Activated CD8-positive, alpha-beta memory T cell treated with anti-CD3 and anti-CD28 coated beads, Interleukin-2, amount 50 U/mL, for 1 hour (primary cell): ENCODE data around the gene ZNF620.
A peak's percentile ranks its signal among the peaks of the same experiment; 100 is the strongest.
"Not testable (repeated sequence)": the region's sequence is repeated elsewhere in the genome, so short reads cannot be mapped to it uniquely, and the experiment has no call there.

Experiments used
- DNase-seq: peaks from one replicate; pipeline ENCODE4 v3.0.0-alpha.2; 2020; ENCODE audit errors: extremely low read depth

ZNF620 gene

DNA sequence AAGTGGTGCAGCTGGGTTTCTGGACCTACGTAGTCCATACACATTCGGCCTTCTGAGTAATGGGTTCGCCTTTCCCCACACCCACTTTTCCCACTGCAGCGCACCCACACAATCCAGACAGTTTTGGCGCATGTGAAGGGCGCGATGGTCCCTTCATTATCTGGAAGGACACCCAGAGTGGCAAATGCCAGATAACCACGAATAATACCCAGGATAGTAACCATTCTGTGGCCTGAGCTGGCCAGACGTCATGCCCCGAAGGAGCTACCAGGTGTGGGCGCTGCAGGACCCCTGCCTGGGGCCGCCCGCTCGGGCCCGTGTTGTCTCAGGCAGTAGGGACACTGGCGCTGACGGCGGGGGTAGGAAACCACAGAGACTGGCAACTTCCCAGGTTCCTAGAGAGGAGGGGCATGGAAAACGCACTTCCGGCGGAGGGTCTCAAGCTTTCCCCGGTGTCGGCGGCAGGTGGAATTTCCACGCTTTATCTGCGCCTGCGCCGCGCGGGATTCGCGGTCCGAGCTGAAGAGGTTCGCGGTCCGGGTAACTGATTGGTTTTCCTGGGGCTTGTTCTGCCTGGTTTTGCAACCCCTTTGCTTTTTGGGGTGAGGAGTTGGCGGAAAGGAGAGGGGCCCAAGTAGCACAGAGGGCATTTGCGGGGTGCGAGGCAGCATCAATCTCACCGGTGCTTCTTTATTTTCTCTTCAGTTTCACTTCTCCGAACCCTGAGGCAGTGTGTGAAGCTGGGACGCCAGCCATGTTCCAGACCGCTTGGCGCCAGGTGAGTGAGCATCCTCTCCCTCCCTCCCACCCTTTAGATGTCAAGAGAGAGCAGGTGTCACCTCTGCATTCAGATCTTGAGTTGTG is at the start of gene ZNF620:
Gene ZNF620, plus strand, starts transcription at position 441 of the 864 bp plus-strand sequence. Its CDS starts 314 bp downstream, at position 755.
- DNase-seq: no peak

DNA sequence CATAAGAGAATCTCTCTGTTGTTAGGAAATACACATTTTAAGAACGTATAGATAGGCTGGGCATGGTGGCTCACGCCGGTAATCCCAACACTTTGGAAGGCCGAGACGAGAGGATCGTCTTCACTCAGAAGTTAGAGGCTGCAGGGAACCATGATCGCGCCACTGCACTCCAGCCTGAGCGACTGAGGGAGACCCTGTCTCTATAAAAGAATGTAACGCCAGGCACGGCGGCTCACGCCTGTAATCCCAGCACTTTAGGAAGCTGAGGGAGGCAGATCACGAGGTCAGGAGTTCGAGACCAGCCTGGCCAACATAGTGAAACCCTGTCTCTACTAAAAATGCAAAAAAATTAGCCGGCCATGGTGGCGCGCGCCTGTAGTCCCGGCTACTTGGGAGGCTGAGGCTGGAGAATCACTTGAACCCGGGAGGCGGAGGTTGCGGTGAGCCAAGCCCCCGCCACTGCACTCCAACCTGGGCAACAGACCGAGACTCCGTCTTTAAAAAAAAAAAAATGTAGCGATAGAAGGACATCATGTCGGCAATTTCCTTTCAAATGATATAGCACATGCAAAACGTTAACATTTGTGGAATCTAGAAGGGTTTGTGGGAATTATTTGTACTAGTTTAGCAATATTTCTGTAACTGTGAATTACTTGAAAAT is 49.4 kb upstream of the ZNF620 start:
- no peak for DNase-seq

DNA sequence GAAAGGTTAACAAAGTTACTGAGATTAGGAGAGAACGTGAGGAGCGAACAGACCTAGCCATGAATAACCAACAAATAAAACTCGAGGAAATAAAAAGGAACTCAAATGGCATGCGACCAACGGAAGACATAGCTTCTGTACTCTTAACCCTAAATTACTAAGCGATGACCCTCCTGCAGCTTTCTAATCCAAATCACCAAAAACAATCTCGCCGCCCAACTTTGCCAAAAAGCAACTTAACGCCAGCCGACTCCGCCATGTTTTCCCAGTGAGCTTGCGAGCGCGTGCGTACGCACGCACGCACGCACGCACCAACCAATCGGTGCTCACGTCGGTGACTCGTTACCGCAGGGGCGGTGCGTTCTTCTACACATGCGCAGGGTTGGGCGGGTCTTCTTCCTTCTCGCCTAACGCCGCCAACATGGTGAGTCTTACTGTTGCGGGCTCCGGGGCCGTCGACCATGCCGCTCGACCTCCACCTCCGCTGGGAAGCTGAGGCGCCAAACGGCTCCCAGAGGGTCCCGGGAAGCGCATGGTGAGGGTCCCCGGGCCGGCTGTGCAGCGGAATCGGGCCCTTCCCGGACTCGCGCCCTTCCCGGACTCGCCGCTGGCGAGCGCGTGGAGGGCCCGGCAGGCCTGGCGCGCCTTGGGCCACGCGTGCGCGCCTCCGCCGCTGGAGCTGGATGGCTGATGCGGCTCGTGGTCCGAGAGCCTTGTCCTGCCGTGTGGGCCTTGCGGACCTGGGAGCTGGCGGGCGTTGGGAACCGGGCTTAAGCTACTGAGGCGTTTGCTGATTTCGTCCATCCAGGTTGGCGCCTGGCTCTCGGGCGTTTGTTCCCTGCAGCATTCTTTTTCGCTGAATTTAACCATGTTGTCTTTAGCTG is 48.7 kb upstream of the ZNF620 start, which contains the start of gene RPL14:
Gene RPL14, plus strand, starts transcription at position 400 of the 884 bp plus-strand sequence. Its CDS starts 133 bp downstream, at position 533.
- DNase-seq: peak; percentile 89

DNA sequence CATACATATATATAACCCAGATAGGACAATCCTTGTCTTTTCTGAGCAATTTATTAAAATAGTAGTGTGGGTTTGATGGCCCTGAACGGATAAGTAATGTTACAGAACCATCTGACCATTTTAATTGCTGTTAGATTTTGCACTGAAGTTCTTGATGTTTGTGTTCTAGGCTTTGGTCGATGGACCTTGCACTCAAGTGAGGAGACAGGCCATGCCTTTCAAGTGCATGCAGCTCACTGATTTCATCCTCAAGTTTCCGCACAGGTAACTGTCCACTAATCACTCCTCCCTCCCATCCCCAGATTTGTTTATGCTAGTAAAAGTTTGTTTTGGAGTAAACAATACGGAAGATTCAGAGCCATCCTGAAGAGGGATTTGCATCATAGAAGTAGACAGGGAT is 47.4 kb upstream of the ZNF620 start:
- no peak for DNase-seq

DNA sequence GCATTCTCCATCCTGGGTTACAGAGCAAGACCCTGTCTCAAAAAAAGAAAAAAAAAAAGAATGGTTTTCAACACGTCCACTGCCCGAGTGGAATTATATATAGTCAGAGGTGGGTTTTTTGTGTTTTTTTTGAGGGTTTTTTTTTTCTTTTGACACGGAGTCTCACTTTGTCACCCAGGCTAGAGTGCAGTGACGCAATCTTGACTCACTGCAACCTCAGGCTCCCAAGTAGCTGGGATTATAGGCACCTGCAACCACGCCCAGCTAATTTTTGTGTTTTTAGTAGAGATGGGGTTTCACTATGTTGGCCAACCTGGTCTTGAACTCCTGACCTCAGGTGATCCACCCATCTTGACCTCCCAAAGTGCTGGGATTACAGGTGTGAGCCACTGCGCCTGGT is 45.4 kb upstream of the ZNF620 start:
- DNase-seq: not testable (repeated sequence)

DNA sequence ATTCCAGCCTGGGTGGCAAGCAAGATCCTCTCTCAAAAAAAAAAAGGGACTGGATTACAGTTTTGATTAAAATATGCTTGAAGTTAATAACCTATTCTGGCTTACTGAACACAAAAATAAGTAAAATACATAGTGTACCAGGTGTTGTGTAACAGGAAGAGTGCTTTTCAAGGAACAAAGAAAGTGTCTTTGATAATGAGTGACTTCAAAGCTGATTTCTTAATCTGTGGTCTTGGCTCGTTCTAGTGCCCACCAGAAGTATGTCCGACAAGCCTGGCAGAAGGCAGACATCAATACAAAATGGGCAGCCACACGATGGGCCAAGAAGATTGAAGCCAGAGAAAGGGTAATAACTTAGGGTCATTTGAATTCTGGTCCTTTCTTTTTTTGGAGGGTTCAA is 44.7 kb upstream of the ZNF620 start:
- DNase-seq: no peak

DNA sequence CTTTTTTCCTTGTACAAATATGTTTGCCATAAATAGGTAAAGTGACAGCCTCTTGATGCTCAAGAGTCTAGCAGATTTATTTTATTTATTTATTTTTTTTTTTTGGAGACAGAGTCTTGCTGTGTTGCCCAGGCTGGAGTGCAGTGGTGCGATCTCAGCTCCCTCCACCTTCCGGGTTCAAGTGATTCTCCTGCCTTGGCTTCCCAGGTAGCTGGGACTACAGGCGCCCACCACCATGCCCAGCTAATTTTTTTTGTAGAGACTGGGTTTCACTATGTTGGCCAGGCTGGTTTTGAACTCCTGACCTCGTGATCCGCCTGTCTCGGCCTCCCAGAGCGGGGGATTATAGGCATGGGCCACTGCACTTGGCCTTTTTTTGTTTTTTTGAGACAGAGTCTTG is 43.0 kb upstream of the ZNF620 start:
- DNase-seq: not testable (repeated sequence)

DNA sequence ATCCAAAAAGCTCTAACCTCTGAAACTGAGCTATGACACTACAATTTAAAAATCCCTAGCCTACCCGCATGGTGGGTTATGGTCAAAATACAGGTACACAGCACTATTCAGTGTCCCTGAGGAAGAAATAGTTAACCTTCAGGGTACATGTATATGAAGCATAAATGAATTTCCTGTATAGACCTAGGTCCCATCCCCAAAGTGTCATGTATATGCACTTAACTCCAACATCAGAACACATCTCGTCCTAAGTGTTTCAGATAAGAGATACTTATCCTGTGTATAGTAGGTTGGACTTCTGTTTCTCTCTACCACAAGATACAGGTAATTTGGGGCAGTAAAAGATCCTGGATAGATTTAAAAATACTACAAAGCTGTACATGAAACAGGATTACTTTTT is 42.3 kb upstream of the ZNF620 start:
- no peak for DNase-seq

DNA sequence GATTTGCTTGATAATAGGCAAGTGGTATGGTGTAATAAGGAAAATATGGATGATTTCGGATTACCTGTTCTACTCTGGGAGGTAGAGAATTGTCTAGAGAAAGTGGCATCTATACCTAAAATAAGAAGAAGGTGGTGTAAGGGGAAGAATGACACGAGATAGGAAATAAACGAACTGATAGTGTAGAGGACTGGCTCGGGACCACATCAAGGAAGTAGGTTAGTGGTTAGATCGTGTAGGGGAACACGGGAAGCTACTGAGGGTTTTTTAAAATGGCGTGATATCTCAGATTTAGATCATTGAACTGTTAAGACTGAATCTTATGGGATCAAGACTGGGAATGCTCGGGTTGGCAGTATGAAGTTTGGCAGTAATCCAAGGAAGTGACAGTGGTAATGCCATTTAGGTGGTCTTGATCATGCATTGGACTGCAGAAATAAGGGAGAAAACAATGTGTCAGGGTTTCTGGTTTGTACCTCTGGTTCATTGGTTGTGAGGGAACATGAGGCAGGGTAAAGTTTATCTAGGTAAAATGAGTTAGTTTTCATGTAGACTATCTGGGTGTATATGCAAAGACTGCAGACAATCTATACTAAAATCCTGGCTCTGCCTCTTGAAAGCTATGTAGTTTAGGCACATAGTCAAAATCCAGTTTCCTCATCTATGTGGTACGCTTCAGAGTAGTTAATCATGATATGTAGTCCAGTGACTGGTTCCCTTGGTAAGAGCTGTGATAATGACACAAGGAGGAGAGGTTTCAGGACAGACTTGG is 41.3 kb upstream of the ZNF620 start:
- no peak for DNase-seq

DNA sequence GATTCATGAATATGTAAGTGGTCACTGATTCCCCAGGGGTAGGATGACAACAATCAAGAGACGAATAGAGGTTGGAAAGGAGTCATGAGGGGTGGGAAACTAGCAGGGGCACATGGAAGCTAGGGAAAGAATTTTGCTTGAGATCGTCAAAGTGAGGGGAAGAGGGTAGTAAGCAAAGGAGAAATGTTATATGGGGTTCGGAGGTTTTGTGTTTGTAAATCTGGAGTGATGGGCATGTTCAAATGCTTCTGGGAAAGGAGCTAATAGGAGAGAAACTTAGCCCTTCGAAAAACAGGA is 40.8 kb upstream of the ZNF620 start:
- no peak for DNase-seq

DNA sequence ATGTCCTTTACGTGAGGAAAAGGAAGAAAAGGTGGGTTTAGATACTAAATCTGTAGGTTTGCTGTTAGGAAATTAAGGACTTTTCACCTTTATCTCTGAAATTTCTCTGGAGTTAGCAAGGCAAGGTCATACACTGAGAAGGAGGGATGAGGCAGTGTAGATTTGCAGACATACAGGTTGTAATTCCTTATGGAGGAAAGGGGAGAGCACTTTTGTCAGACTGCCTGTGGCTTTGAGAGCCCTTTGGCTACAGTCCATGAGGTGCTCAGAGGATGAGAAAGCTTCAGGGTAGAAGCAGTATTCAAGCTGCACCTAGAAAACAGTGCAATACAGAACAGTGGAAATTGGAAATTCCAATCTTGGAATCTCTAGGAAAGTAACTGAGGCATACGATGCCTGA is 40.4 kb upstream of the ZNF620 start:
- no peak for DNase-seq

DNA sequence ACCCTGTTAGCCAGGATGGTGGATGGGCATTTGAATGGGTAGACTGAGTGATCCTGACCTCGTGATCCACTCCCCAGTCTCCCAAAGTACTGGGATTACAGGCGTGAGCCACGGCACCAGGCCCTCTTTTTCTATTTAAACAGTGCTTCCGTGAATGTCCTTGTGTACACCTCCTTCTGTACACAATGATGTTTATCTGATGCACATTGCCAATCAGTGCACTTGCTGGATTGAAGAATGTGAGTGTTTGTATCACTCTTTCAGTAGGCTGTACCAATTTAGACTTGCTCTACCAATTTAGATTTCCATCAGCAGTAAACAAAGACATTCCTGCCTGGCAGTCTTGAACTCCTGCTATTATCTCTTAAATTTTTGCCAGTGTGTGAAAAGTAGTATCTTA is 37.8 kb upstream of the ZNF620 start:
- no peak for DNase-seq

DNA sequence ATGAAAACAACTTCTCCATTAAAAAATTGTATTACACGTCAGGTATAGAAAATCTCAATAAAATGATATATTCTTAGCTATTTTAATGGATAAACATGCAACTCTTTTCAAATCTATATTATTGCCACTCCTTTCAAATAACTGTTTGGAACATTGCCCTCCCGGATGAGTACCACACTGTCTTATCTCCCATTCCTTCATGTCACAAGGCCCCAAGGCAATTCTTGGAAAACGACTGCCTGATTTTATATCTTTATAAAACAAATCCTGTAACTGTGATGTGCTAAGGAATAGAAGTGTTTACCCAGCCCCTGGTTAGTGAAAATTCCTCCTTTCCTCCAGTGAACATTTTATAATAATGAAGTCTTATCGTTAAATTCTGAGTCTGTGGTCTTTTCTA is 35.1 kb upstream of the ZNF620 start:
- DNase-seq: no peak

DNA sequence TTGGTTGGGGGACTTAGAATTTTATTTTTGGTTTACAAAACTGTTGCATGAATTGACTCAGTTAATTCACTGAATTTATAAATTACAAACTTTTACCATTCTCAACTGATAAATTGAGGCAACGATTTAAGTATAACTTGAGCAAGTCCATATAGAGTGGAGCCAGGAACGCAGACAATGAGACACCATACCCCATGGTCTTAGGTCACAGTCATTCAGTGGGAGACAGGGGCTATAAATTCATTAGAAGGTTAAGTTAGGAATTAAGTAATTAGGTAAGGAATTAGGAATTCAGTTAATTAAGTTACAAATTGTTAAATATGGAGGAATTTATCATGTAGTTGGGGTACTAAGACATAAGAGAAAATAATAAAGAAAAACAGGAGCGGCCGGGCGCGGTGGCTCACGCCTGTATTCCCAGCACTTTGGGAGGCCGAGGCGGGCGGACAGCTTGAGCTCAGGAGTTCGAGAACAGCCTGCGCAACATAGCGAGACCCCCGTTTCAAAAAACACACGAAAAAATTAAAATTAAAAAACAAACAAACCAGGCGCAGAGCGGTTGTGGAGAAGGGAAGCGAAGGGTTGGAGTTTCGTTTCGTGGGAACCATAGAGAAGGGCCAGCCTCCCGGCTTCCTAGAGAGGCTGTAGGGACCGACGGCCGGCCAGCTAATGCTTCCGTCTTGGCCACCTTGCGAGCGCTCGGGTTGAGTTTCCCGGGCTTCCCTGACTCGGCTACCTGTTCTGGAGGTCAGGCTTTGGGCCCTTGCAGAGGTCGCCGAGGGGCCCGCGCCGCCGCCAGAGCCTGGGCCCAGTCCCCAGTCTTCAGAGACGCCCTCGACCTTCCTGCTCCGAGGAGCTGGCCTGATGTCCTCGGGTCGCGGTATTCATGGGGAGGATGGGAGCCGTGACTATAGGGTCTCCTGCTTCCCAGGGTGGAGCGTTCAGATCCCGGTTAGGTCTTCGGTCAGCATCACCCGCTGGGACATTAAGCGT is 29.1 kb upstream of the ZNF620 start, which contains the start of gene ZNF619:
Gene ZNF619, plus strand, starts transcription at position 645 of the 993 bp plus-strand sequence. CDS start 858 bp downstream, outside the sequence.
- DNase-seq: no peak

DNA sequence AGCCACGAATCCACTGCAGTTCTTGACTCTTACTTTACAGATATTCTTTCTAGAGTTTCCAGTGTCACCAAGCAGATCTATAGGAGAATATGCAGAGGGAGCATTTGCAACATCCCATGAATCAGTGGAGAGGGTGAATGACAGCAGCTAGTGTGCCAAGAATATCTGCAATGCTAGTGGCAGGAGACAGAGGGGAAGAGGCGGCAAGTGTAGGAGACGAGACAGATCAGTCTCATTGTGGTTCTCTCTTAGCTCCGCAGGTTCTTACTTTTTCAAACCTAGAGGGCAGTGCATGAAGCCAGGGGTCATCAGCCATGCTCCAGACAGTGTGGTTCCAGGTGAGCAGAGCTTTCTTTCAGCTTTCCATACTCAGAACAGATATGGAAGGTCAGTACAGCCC is 28.2 kb upstream of the ZNF620 start:
- DNase-seq: no peak

DNA sequence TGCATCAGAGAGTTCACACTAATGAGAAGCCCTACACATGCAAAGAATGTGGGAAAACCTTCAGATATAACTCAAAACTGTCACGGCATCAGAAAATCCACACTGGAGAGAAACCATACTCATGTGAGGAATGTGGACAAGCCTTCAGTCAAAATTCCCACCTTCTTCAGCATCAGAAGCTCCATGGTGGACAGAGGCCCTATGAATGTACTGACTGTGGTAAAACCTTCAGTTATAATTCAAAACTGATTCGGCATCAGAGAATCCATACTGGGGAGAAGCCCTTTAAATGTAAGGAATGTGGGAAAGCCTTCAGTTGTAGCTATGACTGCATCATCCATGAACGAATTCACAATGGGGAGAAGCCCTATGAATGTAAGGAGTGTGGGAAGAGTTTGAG is 18.7 kb upstream of the ZNF620 start:
- DNase-seq: no peak

DNA sequence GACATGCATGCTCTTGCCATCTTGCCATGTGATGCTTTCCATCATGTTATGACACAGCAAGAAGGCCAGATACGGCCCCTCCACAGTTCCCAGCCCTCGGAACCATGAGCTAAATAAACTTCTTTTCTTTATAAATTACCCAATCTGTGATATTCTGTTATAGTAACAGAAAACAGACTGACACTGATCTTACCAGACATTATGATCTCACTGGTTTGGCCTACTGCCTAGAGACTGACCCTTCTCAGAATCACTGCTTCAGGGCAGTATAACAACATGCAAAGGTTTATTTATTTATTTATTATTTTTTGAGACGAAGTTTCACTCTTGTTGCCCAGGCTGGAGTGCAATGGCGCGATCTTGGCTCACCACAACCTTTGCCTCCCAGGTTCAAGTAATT is 14.9 kb upstream of the ZNF620 start:
- DNase-seq: no peak

DNA sequence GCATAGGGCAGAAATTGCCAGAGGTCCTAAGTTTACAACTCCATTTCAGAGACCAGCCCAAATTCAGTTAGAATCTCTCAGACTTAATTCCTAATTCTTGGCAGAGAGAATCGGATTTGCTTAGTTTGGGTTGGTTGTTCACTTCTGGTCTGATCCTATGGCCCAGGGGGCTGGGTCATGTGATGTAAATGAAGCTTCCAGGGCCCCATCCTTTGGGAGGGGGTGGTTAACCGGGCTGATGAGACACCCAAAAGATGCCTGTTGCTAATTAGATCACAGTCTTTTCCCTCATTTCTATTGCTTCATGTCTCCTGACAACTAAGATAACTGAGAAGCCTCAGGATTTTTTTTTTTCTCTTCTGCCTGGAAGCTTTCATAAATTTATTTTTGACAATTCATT is 11.1 kb upstream of the ZNF620 start:
- DNase-seq: no peak

DNA sequence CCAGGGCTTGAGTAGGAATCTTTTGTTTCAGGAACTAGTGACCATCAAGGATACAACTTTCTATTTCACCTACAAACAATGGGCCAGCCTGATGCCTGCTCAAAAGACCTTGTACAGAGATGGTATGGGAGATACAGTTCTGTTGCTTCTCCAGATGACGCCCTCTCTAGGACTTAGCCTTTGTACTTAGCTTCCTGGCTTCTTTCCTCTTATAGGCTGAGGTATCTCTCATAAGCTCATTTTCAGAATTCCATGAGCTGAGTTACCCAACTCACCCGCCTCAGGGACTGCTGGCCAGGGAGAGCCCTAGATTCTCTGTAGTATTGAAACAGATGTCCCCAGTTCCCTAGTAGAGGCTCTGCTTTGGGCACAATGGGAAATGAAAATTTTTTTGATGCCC is 8.6 kb upstream of the ZNF620 start:
- no peak for DNase-seq

DNA sequence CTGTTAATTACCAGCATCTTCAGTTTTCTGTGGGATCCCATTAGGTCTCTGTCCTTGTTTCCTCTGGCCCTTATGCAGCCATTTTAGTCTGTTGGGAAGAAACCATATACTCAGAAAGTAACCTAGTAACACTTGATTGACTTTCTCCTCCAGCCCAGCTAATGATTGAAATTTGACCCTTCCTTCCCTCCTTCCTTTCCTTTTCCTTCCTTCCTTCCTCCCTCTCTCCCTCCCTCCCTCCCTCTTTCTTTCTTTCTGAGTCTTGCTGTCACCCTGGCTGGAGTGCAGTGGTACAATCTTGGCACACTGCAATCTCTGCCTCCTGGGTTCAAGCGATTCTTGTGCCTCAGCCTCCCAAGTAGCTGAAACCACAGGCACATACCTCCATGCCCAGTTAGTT is 5.9 kb upstream of the ZNF620 start:
- DNase-seq: no peak
